ENCODE results near the gene LRRC47.

LRRC47 gene

DNA sequence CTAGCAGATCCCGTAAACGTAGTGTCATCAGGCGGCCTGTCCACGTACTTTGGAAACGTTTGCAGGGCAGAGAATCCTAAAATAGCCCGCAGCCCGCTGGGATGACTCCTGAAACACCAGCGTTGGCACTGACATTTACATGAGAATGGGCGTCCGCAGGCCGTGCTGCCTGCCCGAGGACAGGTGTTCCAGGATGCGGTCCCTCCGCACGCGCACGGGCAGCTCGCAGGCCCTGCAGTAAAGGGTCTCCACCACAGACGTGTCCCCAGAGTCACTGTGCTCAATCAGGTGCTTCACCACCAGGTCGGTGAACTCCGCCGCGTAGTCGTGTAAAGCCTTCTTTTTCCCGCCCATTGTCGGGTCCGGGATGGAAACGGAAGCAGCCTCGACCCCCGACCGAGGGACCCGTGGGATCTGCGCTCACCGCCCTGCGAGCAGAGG is 49.9 kb downstream of the LRRC47 start:
- DNase-seq: no peak

DNA sequence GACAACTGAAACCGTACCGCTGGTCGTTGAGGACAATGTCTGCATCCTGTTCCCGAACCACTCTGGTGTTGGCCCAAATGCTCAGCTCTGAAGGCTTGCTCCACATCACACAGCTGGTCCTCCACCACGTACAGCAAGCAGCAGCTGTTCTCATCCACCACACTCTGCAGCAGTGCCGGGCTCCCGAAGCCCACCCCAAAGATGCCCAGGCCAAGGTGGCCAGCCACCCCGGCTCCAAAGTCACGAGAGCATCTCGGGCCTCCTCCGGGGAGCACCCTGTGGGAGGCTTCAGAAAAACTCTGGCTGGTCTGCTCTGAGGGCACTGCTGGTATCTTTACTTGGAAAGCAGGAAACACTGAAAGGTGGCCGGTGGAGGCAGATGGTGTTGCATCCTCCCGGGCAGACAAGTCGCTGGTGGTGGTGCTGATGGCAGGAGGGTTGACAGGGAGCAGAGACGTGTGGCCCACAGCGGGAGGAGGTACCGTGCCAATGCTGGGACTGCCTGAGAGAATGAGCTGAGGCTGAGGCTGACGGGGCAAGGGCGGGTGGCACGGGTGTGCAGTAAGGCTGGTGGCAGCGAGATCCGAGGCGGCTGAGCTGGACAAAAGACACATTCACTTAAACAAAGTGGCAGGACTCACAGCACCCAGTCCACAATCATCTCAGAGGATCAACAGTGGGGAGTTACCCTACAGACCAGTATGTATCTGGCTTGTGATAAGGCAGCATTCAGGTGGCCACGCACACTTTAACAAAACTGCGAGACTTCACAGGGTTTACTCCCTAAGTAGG is 50.5 kb downstream of the LRRC47 start:
- no peak for DNase-seq

GRCh38 chr1:3745071-3745470 is 51.2 kb downstream of the LRRC47 start:
- DNase-seq: no peak

- no peak for DNase-seq
Observed at GRCh38 chr1:3744646-3745045, 51.7 kb downstream of the LRRC47 start.

- no peak for DNase-seq
Observed at GRCh38 chr1:3743826-3744225, 52.5 kb downstream of the LRRC47 start.

DNA sequence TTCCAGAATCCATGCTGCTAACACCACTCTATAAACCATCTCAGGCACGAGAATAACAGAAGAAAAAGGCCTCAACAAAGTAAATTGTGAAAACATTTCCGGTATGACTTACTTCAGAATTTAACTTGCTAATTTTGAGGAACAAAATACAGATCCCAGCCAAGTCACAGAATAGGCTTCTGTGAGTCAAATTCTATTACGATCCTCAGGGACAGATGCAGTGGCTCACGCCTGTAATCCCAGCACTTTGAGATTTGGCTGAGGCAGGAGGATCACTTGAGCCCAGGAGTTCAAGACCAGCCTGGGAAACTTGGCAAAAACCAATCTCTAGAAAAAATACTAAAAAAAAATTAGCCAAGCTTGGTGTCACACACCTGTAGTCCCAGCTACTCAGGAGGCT is 52.9 kb downstream of the LRRC47 start:
- no peak for DNase-seq

GRCh38 chr1:3742439-3743298 is 53.6 kb downstream of the LRRC47 start:
- no peak for DNase-seq

GRCh38 chr1:3741566-3742438 is 54.5 kb downstream of the LRRC47 start:
- no peak for DNase-seq

GRCh38 chr1:3740752-3741151 is 55.5 kb downstream of the LRRC47 start:
- no peak for DNase-seq

DNA sequence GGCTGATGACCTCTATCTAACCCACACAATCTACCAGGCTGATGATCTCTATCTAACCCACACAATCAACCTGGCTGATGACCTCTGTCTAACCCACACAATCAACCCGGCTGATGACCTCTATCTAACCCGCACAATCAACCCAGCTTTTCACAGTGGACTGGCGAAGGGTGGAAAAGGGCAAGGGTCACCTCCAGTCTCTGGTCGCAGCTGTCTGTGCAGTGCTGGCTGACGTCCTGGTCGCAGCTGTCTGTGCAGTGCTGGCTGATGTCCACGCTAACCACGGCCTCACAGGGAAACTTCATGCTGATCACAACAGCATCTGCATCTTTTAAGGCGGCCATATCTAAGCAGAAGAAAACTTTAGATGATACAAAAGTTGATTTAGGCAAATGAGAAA is 56.3 kb downstream of the LRRC47 start:
- no peak for DNase-seq

DNA sequence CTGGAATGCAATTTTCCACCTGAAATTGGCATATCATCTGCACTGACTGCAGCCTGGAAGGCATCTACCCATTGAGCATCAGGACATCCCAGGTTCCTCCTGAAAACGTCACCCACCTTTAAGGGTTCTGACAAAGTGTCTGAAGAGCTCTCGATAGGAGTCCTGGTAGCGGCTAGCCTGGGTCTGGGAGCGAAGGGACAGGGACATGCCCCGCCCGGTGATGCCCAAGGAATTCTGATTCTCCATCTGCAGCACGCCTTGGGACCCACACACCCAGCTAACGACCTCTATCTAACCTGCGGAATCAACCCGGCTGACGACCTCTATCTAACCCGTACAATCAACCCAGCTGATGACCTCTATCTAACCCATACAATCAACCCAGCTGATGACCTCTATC is 57.4 kb downstream of the LRRC47 start:
- DNase-seq: no peak

GRCh38 chr1:3736708-3737107 is 59.6 kb downstream of the LRRC47 start:
- DNase-seq: no peak

- no peak for DNase-seq
Observed at GRCh38 chr1:3736131-3736561, 60.2 kb downstream of the LRRC47 start.

GRCh38 chr1:3735688-3736087 is 60.6 kb downstream of the LRRC47 start:
- no peak for DNase-seq

DNA sequence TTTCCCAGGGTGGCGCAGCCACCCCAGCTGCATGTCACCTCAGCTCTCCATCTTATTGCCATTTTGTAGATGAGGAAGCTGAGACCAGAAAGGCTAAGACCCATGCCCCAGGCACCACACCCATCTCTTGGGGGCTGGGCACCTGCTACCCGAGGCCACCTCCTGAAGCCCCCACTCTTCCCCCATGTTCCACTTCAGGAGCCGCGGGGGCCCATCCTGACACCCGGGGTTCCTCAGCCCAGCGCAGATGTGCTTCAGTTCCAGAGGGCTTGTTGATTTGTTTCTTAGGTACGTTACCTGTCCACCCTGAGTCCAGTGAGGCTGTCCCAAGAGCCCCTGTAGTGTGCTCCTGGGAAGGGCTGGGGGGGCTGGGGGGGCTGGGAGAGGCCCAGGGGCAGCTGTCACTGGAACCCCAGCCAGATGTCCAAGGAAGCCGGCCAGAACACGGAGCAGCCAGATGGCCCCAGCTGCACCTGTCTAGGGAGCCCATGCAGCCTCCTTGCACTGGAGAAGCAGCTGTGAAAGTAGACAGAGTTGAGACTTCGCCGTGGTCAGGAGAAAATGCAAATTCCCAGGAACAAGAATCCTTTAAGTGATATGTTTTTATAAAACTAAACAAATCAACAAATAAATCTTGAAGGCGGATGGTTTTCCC is 61.1 kb downstream of the LRRC47 start:
- DNase-seq: no peak

DNA sequence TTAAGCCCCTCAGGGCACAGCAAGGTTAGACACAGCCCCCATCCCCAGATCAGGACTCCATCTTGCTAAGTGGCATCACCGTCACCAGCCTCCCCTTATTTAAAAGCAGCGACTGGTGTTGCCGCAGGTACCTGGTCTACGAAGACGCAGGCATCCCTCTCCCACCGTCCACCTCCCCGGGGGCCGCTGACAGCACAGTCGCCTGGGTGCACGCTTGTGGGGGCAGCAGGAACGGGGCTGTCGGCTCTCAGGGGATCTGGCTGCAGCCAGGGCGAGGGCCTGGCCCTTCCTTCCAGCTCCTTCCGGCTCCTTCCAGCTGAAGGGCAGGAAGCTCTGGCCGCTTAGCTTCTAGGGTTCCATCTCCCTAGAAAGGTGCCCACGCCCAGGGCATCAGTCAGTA is 61.7 kb downstream of the LRRC47 start:
- DNase-seq: no peak

DNA sequence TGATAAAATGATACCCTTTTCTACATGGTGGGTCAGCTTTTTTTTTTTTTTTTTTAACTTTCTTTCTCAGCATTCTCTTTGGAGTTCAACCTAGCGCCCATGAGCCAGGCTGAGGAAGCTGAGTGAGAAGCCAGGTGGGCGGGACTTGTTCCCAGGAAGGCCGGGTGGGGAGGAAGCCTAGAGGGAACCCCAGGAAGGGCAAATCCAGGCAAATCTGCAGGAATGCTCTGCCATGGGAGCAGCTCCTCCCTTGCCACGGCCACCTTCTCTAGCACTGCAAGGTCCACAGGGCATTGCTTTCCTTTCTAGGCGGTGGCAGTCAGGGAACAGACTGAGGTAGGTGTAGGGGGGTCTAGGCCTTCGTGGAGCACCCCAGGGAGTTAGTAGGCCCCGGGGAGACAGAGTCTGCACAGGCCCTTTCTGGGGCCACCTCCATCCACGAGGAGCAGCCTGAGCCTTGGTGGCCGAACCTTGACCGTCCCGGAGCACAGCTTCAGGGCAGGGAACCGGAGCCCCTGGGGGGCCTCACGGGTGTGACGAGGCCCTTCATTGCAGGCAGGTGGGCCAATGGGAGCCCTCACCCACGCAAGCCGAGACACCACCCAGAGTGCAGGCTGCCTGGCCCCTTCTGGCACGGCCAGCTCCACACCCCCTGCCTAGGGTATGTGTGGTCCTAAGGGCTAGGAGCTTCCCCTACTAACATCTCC is 62.3 kb downstream of the LRRC47 start:
- DNase-seq: no peak

- no peak for DNase-seq
Observed at GRCh38 chr1:3733094-3733882, 63.0 kb downstream of the LRRC47 start.

DNA sequence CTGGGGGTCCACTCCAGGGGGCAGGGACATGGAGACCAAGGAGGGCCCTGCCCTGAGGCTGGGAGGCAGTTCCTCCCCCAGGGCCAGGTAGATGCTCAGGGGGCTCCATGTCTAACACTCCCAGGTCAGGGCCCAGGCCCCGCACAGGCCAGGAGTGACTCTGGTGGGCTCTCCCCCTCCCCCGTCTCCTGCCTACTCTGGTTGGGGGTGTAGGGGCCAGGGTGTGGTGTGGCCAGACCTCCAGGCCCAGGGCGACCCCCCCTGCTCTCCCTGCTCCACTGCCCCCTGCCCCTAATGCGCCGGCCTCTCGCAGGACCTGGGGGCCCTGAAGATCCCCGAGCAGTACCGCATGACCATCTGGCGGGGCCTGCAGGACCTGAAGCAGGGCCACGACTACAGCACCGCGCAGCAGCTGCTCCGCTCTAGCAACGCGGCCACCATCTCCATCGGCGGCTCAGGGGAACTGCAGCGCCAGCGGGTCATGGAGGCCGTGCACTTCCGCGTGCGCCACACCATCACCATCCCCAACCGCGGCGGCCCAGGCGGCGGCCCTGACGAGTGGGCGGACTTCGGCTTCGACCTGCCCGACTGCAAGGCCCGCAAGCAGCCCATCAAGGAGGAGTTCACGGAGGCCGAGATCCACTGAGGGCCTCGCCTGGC is 63.7 kb downstream of the LRRC47 start:
- no peak for DNase-seq

Measured in 8988T (cell line).